HG02642 (cell line): Measurements from ENCODE around the gene AP2A2.
"Not testable (repeated sequence)": the region's sequence is repeated elsewhere in the genome, so short reads cannot be mapped to it uniquely, and the experiment has no call there.

Source experiments
- ATAC-seq: cut with Tn5 transposase; IDR thresholded peaks from one replicate; pipeline ENCODE4 v1.9.1; 2021; ENCODE audit warnings: mild to moderate bottlenecking; ENCODE audit not compliant: unreplicated experiment, poor library complexity

The AP2A2 gene

DNA sequence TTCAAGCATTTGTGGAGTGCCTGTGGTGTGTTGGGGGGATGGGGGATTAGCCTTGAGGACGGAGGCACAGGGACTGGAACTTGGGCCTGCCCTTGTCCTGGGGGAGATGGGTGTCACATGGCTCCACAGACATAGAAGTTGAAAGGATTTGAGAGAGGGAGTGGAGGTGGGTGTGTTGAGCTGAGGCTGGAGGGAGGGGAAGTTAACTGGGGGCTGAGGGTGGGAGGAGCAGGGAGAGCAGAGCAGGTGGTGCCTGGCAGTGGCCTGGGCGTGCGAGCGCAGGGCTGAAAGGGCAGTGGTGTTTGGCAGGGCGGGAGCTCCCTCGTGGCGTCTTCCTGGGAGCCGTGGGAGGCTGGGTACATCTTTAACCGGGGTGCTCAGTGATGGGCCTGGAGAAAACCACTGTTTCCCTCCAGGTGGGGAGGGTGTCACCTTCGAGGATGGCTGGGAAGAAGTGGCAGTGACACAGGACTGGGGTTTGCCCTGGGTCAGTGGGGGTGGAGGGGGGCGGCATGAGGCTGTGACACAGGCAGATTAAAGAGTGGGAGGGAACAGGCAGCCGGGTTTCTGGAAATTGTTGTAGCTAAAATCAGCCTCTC is 45.5 kb downstream of the AP2A2 start:
- ATAC-seq = no peak

DNA sequence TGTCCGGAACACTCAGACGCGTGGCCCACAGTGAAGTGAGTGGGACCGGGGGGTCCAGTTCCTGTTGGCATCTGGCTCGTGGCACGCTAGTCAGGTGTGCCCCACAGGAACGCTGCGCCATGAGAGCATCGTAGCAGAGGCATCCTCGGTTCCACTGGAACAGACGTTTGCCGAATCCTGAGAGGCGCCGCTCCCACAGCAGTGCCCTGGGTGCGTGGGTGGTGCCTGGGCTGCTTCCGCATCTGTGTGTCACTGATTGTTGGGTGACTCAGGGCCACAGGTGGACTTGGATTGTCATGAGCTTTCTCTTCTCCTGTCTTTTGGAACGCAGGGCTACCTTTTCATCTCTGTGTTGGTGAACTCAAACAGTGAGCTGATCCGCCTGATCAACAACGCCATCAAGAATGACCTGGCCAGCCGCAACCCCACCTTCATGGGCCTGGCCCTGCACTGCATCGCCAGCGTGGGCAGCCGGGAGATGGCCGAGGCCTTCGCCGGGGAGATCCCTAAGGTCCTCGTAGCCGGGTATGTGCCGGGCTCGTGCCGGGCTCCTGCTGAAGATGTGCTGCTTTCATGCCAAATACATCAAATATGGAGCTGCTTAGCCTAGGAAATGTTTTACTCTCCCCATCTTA is 46.2 kb downstream of the AP2A2 start:
- ATAC-seq = no peak

DNA sequence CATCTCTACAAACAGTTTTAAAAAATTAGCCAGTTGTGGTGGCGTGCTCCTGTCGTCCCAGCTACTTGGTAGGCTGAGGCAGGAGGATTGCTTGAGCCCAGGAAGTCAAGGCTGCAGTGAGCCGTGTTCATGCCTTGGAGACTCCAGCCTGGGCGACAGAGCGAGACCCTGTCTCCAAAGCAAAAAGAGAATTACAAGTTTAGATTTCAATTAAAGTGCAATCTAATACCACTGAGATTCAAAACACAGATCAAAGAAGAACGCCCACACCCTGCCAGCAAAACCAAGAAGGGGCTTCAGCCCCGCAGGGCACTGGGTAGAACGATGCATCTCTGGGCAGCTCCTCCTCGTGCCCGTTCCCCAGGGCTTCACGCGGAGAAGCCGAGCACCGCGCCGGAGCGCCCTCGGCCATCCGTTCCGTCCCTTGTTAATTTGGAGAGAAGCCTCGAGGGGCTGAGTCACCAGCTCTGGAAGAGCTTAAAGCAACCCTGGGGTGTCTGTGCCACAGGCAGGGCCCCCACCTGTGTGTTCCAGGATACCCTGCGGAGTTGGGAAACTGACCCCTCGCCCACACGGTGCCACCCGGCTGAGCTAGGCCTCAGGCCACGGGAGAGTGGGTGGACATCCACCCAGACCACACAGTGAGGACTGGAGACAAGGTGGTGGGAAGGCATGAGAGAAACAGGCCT is 47.0 kb downstream of the AP2A2 start:
- ATAC-seq = no peak

DNA sequence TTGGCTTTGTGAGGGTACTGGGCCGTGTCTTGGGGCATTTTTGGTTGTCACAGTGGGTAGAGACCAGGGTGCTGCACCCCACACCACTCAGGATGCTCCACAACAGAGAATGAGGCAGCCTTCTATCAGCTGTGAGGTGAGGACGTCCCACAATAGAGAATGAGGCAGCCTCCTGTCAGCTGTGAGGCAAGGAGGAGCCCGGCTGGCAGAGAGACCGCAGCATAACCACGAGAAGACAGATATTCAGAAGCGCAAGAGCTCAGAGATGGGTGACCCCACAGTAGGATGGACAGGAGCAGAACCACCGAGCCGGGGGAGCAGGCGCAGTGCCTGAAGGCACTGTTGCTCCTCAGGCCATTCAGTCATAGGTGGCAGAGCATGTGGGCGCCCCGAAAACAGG is 47.6 kb downstream of the AP2A2 start:
- no peak for ATAC-seq

DNA sequence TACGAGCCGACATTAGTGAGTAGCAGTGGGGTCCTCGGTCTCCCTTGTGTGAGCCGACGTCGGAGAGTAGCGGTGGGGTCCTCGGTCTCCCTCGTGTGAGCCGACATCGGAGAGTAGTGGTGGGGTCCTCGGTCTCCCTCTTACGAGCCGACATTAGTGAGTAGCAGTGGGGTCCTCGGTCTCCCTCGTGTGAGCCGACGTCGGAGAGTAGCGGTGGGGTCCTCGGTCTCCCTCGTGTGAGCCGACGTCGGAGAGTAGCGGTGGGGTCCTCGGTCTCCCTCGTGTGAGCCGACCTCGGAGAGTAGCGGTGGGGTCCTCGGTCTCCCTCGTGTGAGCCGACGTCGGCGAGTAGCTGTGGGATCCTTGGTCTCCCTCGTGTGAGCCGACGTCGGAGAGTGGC is 49.7 kb downstream of the AP2A2 start:
- ATAC-seq = not testable (repeated sequence)

DNA sequence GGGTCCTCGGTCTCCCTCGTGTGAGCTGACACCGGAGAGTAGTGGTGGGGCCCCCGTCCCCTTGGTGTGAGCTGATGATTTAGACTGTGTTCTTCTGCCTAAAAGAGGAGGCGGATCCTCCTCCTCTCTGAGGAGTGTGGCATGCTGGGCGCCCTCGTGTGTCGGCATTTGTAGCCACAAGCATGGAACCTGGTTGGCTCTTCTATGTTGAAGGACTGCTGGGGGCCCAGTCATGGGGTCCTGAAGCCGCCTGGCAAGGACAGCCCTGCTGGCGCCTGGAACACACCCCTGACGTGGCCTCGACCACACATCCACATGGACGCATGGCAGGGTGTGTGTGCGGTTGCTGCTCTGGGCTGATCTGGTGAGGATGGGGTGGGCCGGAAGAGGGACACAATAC is 50.2 kb downstream of the AP2A2 start:
- no peak for ATAC-seq

DNA sequence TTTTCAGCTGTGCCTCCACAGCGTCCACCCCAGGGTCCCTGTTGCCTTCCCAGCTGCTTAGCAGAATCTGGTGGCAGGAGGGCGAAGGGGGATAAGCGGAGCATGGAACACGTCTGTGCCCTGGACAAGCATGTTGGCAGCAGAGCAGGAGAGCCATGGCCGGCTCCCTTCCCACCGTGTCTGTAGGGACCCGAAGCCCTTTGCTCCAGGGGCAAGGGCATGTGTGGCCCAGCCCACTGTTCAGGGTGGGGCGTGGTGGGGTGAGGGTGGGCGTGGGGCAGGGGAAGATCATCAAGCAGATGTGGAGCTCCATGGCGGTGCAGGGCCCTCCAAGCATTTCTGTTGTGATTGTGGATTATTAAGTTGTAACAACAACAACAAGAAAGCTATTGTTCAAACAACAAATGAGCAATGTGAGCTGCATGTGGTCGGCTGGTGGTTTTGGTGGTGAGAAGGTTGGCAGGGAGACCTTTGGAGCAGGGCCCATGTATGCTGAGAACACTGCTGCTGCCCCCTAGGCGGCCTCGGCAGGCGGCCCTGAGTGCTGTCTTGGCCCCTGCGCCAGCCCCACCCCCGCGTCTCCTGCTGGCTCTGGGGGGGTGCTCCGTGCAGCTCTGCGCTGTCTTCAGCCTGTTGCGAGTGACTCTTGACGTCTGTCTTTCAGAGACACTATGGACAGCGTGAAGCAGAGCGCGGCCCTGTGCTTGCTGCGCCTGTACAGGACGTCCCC is 50.9 kb downstream of the AP2A2 start:
- ATAC-seq = no peak

DNA sequence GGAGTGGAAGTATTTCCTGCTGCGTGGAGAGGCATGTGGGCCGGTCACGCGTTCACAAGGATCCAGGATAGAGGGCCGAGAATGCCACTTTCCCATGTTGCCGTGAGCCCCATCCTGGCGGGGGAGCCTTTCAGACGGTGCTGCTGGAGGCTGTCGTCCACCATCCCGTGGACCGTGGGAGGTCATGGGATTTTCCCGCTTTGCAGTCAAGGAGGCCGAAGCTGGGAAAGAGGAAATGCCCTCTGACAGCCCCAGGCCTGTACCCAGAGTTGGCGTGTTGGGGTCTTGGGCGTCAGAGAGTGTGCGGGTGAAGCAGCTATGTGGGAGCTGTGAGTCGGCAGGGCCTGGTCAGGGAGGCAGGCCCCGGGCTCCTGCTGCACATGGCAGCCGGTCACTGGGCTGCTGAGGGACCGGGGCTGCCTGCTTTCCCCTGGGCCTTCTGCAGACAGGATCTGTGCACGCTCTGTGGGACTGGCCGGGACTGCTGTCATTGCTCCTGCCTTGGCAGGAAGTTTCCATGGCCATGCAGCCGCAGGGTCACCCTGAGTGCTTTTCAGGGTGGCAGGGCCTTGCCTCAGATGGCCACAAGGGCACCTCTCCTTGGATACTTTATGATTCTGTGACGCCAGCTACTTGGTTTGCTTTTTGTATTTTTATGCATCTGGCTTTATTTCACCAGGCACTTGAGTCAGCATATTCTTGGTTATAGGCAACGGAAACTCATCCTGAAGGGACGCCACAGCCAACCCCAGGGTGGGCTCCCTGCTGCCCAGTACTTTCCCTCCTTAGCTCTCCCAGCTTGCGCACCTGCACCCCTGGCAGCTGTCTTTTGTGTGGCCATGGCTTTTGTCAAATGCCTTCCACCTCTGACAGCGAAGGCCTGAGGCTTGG is 52.4 kb downstream of the AP2A2 start:
- no peak for ATAC-seq

DNA sequence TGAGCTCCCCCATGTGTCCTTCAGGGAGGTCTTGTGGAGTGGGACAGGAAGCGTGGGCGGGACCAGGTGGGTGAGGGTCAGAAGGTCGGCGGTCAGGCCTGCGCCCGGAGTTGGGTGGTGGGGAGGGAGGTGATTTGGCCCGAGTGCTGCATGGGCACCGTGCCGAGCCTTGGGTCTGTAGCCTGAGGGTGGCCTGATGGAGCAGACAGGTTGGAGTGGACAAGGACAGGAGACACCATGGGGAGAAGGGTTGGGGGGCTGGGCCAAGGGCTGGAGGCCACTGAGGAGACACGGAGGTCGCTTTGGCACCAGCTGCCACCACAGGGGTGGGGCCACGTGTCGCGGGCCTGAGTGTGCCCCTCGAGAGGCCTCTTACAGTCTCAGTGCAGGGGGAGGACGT is 53.1 kb downstream of the AP2A2 start:
- no peak for ATAC-seq

DNA sequence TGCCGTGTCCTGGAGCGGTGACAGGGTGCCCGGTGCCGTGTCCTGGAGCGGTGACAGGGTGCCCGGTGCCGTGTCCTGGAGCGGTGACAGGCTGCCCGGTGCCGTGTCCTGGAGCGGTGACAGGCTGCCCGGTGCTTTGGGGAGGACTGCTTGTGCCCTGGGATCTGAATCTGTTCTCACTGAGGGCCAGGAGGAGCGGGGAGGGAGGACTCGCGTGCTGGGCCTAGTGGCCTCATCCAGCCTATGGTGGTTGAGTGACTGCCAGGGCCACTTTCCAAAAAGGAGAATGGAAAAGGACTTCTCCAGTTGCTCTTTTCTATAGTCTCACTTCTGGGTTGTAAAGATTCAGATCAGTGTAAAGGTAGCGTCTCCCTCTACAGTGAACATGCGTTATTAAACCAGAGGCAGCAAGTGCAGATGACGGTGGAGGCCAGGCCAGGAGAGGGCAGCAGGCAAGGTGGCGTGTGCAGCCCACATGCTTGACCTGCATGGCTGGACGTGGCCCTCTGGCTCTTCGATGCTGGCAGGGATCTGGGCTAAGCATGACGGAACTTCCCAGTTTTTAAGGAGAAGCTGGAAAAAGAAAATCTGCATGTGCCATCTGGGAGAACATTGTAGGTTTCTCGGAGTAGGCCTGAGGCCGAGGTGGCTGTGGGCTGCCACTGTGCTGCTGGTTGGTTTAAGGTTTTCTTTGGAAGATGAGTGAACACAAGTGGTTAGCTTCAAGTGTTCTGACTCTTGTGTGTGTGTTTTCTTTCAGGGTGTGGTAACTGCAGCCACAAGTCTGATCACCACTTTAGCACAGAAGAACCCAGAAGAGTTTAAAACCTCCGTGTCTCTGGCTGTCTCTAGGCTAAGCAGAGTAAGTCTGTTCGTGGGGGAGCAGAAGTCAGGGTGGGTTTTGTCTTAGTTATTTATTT is 55.0 kb downstream of the AP2A2 start:
- ATAC-seq = no peak

DNA sequence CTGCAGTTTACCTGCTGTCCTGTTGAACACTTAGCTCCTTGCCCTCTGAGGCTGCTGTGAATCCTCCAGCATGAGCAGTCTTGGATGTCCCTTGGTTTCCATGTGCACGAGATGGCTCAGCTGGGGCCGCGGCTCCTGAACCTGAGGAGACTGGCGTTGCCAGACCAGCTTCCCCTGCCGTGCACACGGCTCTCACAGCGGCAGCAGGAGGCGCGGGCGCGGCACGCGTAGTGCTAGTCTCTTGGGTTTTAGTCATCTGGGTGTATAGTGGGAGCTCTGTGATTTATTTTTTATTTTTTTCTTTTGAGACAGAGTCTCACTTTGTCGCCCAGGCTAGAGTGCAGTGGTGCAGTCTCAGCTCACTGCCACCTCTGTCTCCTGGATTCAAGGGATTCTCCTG is 56.1 kb downstream of the AP2A2 start:
- no peak for ATAC-seq

DNA sequence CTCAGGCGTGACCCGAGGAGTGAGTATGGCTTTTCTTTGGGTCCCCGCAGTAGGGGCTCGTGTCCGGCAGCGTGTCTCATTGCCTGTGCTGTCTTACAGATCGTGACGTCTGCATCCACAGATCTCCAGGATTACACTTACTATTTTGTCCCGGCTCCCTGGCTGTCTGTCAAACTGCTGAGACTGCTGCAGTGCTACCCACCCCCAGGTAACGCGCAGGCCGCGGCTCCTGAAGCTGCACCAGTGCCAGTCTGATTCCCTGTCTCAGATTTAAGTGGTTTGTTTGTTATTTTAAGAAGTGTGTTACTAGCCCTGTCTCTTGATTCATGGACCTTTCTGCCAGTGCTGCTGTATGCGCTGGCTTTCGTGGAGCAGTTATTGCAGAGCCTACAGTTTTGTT is 58.9 kb downstream of the AP2A2 start:
- no peak for ATAC-seq

DNA sequence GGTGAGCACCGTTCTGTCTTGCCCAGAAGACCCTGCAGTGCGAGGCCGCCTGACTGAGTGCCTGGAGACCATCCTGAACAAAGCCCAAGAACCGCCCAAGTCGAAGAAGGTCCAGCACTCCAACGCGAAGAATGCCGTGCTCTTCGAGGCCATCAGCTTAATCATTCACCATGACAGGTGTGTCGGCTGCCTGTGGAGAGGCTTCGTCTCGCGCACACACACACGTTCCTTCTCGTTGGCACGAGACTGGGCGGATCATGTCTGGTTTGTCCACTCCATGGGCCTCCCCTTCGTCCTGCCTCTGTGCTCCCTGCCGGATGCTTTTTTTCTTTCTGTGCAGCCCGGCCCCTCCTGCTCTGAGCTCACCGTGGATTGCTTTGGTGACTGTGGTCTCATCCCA is 59.7 kb downstream of the AP2A2 start:
- ATAC-seq = no peak

DNA sequence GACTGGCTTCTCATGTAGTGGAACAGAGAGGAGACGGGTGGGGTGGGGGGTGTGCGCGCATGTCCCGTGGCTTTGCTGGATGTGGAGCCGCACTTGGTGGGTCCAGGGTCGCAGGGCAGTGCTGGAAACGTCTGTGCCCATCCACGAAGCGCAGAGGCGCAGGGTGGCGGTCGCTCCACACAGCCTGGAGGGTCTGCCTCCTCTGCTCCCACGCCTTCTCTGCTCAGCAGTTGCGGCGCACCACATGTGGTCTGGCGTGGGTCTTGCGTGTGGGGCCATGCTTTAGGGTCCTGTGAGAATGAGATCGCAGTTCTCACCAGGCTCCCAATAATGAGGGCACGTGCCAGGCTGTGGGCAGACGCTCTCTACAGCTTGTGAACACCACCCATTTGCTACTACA is 60.2 kb downstream of the AP2A2 start:
- ATAC-seq = no peak

DNA sequence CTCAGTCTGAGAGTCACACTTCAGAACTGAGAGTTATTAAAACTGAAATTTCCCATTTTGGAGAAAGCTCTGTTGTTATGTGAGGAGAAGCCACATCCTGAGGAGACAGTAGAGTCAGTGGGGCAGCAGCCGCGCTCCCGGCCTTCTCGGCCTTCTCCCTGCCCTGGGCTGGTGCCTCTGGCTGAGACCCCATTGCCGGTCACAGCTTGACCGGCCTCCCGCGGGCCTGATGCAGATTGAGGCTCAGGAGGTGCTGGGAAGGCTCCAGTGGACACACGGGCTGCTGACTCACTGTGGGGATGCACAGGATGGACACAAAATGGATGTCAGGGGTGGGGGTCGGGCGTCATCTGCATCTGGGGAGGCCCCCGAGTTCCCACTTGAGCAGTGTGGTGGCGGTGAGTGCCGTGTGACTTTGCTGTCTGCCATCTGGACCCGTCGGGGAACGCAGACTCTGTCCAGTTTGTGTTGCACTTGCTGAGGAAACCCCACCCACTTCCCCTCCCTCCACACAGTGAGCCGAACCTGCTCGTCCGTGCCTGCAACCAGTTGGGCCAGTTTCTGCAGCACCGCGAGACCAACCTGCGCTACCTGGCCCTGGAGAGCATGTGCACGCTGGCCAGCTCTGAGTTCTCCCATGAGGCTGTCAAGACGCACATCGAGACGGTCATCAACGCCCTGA is 60.7 kb downstream of the AP2A2 start:
- no peak for ATAC-seq

DNA sequence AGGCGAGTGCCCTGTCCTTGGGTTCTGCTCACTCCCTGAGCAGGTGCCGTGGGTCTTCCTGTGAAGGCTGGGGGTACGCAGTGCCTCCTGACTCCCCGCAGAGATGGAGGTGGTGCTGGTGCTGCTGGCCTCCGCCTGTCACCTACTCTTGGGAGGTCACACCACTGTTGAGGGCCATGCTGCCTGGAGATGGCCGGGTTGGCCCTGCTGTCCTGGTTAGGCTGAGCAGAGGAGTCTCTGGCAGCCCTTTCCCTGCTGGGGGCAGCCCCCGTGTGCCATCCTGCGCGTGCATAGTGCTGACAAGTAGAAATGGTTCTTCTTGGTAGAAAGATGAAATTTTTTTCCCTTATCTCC is 61.3 kb downstream of the AP2A2 start:
- ATAC-seq = no peak

DNA sequence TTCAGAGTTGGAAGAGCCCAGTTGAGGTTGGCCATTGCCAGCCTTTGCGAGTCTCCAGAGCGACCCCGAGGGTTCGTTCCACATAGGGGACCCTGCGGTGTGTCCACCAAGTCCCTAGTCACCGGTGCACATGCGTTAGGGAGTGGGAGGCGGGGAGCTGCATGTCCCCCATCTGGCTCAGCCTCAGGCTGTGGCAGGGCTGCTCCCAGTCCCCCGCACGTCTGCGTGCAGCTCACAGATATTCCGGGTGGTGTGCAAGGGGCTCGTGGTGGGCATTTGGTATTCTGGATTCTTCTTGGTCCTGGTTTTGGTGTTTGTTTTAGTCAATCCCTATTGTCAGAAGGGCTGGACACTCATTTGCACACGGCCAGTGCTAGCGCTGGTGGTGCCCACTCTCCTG is 62.0 kb downstream of the AP2A2 start:
- no peak for ATAC-seq

DNA sequence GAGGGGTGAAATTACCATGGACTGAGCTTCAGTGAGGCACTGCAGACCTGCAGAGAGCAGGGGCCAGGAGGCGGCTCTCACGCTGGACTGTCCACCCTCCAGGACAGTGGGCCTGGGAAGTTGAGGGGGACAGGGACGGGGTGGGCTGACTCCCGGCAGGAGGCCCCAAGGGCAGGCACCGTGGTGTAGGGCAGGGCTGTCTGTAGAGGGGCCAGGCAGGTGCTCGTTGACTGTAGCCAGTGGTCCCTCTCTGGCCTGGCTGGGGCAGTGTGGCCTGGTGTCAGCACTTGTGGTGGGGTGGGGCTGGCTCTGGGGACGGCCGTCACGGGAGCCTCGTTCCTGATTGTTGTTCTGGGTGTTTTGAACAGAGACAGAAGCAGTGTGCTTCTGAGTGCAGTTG is 64.4 kb downstream of the AP2A2 start:
- ATAC-seq = no peak

DNA sequence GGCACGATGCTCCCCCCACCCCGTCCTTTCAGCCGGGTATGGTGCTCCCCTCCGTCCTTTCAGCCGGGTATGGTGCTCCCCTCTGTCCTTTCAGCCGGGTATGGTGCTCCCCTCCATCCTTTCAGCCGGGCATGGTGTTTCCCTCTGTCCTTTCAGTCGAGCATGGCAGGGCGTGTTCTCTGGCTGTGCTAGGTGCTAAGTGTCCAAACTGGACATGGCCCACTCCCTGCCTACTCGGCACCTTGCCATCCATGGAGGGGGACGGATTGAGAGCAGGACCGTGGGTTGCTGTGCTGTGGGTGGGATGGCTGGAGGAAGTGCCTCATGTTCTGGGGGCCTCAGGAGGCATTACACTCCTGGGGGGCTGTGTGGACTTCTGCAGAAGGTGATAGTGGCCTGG is 65.4 kb downstream of the AP2A2 start:
- ATAC-seq = no peak
